IMR-90 (cell line): Measurements from ENCODE around the gene ERAP2. TPM values are rescaled to one million over a fixed set of nuclear protein-coding genes. Genes with fewer than 3 reads are reported as not detected.
A peak's percentile ranks its signal among the peaks of the same experiment; 100 is the strongest.

Source experiments
- ATAC-seq: fragments of 200-7000 bp; cut with Tn5 transposase; 2 replicates; pipeline ENCODE4 v1.9.1; 2020; ENCODE audit warnings: low read depth, mild to moderate bottlenecking, moderate library complexity
- BruUV-seq: library from RNA; stranded (reverse); fragments of 400-500 nt; replicated peaks from 2 replicates; lab custom pipeline; 2021; lab: Mats Ljungman, UMichigan
- CTCF ChIA-PET: fragments of 300-600 bp; formaldehyde crosslinking; extraction: SDS; loops from one replicate; lab custom pipeline; 2021; ENCODE audit warnings: antibody characterized with exemption; lab: Yijun Ruan, JAX
- POLR2A ChIA-PET: fragments of 300-600 bp; sonication (Branson Sonifier 250); formaldehyde crosslinking; loops from one replicate; lab custom pipeline; 2022; ENCODE audit warnings: antibody characterized with exemption; ENCODE audit not compliant: unreplicated experiment; lab: Charles Lee
- DNase-seq: peaks from one replicate; pipeline ENCODE4 v3.0.0; 2013
- H2AFZ ChIP-seq: replicated peaks from 2 replicates; pipeline ENCODE3; 2013; ENCODE audit warnings: low read length, mild to moderate bottlenecking; ENCODE audit not compliant: poor library complexity
- H2AK5ac ChIP-seq: 2 replicates; pipeline ENCODE4 v1.6.1; 2013; ENCODE audit warnings: low read depth, low read length, inconsistent platforms
- H2AK9ac ChIP-seq: replicated peaks from 2 replicates; pipeline ENCODE3; 2013; ENCODE audit warnings: mild to moderate bottlenecking, low read depth, low read length, moderate library complexity; ENCODE audit not compliant: poor library complexity
- H2BK120ac ChIP-seq: 2 replicates; pipeline ENCODE4 v1.6.1; 2013; ENCODE audit warnings: low read depth, low read length, inconsistent platforms
- H2BK15ac ChIP-seq: 3 replicates; pipeline ENCODE4 v1.6.1; 2013; ENCODE audit warnings: low read depth, low read length, inconsistent platforms
- H2BK20ac ChIP-seq: 2 replicates; pipeline ENCODE4 v1.6.1; 2013; ENCODE audit warnings: low read depth, mild to moderate bottlenecking, inconsistent platforms, low read length, moderate library complexity
- H2BK5ac ChIP-seq: 2 replicates; pipeline ENCODE4 v1.6.1; 2013; ENCODE audit warnings: mild to moderate bottlenecking, low read depth, low read length, inconsistent platforms; ENCODE audit not compliant: poor library complexity, severe bottlenecking
- H3K14ac ChIP-seq: replicated peaks from 2 replicates; pipeline ENCODE4 v1.6.1; 2013; ENCODE audit warnings: low read depth, low read length, inconsistent platforms
- H3K18ac ChIP-seq: 2 replicates; pipeline ENCODE4 v1.6.1; 2013; ENCODE audit warnings: low read depth, low read length, control low read depth
- H3K23ac ChIP-seq: 2 replicates; pipeline ENCODE4 v1.6.1; 2013; ENCODE audit warnings: low read depth, low read length, inconsistent platforms
- H3K27ac ChIP-seq: 2 replicates; pipeline ENCODE4 v1.5.1; 2013; ENCODE audit warnings: mild to moderate bottlenecking, control low read depth, low read length; ENCODE audit not compliant: insufficient read depth
- H3K27me3 ChIP-seq: 2 replicates; pipeline ENCODE4 v1.6.1; 2013; ENCODE audit warnings: low read length; ENCODE audit not compliant: control insufficient read depth, insufficient read depth
- H3K36me3 ChIP-seq: 2 replicates; pipeline ENCODE4 v1.6.1; 2013; ENCODE audit warnings: low read length, mixed read lengths; ENCODE audit not compliant: control insufficient read depth, insufficient read depth
- H3K4ac ChIP-seq: 2 replicates; pipeline ENCODE4 v1.6.1; 2013; ENCODE audit warnings: low read depth, low read length, inconsistent platforms
- H3K4me1 ChIP-seq: 2 replicates; pipeline ENCODE4 v1.6.1; 2013; ENCODE audit warnings: low read length, mixed read lengths; ENCODE audit not compliant: control insufficient read depth, insufficient read depth
- H3K4me2 ChIP-seq: 2 replicates; pipeline ENCODE4 v1.6.1; 2013; ENCODE audit warnings: low read depth, mild to moderate bottlenecking, control low read depth, low read length, moderate library complexity
- H3K4me3 ChIP-seq: 2 replicates; pipeline ENCODE4 v1.5.1; 2013; ENCODE audit warnings: low read depth, mild to moderate bottlenecking, control low read depth, low read length, moderate library complexity; ENCODE audit not compliant: insufficient read depth
- H3K56ac ChIP-seq: 2 replicates; pipeline ENCODE4 v1.6.1; 2013; ENCODE audit warnings: low read length, inconsistent platforms; ENCODE audit not compliant: insufficient read depth; ENCODE audit errors: extremely low read depth
- H3K79me1 ChIP-seq, 2 experiments: 2 replicates each; pipeline ENCODE4 v1.6.1; 2013; ENCODE audit warnings: low read length in 2 of 2, inconsistent platforms in 1 of 2, low read depth in 1 of 2
- H3K9ac ChIP-seq: 2 replicates; pipeline ENCODE4 v1.6.1; 2013; ENCODE audit warnings: low read depth, low read length, control low read depth
- H3K9me1 ChIP-seq: 2 replicates; pipeline ENCODE4 v1.6.1; 2013; ENCODE audit warnings: low read length, inconsistent platforms; ENCODE audit not compliant: insufficient read depth
- H3K9me3 ChIP-seq: 2 replicates; pipeline ENCODE4 v1.6.1; 2013; ENCODE audit warnings: low read length; ENCODE audit not compliant: control insufficient read depth, insufficient read depth
- H4K20me1 ChIP-seq: 2 replicates; pipeline ENCODE4 v1.6.1; 2013; ENCODE audit warnings: low read length, inconsistent platforms; ENCODE audit not compliant: insufficient read depth
- H4K5ac ChIP-seq: 2 replicates; pipeline ENCODE4 v1.6.1; 2013; ENCODE audit warnings: mild to moderate bottlenecking, low read depth, low read length, control low read depth
- H4K8ac ChIP-seq, 2 experiments: 2 replicates each; pipeline ENCODE4 v1.6.1; 2013; ENCODE audit warnings: low read depth in 2 of 2, low read length in 2 of 2, control low read depth in 1 of 2, inconsistent platforms in 1 of 2
- H4K91ac ChIP-seq: 2 replicates; pipeline ENCODE4 v1.6.1; 2013; ENCODE audit warnings: low read depth, low read length, inconsistent platforms; ENCODE audit not compliant: insufficient read depth
- CEBPB ChIP-seq: IDR thresholded peaks from 2 replicates; pipeline ENCODE4 v1.6.1; 2012; ENCODE audit warnings: low read depth, low read length, improper control_type of control experiment
- CHD1 ChIP-seq: IDR thresholded peaks from 2 replicates; pipeline ENCODE4 v1.6.1; 2012; ENCODE audit warnings: low read depth, low read length, improper control_type of control experiment
- WGBS, 2 experiments: methylation state at CpG; one replicate each; pipeline versions ENCODE4 v1.1.5 to v1.1.7; 2013; ENCODE audit warnings: missing lambda C conversion rate in 2 of 2; ENCODE audit not compliant: insufficient read length in 1 of 2; ENCODE audit errors: extremely low coverage in 2 of 2; 5-methylcytosine and 5-hydroxymethylcytosine counted together
- dilution Hi-C: fragments of 300-500 bp; cut with HindIII; formaldehyde crosslinking; loops from one replicate; pipeline ENCODE4 v1.14.3; 2018; ENCODE audit warnings: low sequenced_read_pairs; ENCODE audit not compliant: unreplicated experiment
- in situ Hi-C: fragments of 300-500 bp; cut with MboI; formaldehyde crosslinking; loops from 3 replicates; pipeline ENCODE4 v1.14.3; 2019; ENCODE audit warnings: low sequenced_read_pairs, inconsistent platforms, mixed read lengths
- intact Hi-C: fragments of 100-400 bp; cut with micrococcal nuclease; formaldehyde crosslinking; loops from 2 replicates; pipeline ENCODE4 v1.10.0; 2022
- polyA plus RNA-seq, 3 experiments: library from polyadenylated mRNA; depleted of rRNA; stranded (reverse); fragments of >200 nt; gene quantifications; 2 replicates each; pipeline ENCODE4 v1.2.3, GENCODE V29; 2012; ENCODE audit warnings: low replicate concordance in 1 of 3
- total RNA-seq: library from RNA; depleted of rRNA; stranded (reverse); fragments of >200 nt; gene quantifications from 2 replicates; pipeline ENCODE4 v1.2.3, GENCODE V29; 2012

ERAP2 gene
- total and polyA plus RNA-seq, 2 of the 4 experiments (the other 2 are of a cell fraction): 10.6 to 21.3 TPM

DNA sequence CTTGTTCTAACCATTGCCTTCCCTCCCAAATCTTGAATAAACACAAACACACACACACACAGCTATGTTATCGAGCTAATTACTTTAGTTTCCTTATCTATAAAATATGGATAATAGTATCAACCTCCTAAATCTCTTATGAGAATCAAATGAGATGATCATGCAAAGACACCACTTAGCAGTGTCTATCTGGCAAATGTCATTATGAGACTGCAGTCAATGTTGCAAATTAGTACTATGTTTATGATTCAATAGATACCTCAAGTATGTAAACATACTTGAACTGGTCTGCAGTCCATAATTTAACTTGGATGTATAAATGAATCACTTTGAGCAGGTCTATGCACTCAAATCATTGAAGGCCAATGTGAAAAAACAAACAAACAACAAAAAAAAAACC, 22.2 kb upstream of the ERAP2 start:
- H3K14ac ChIP-seq: no peak overlapping the region
- H2BK5ac ChIP-seq: no peak overlapping the region
- H4K5ac ChIP-seq: no peak overlapping the region
- no peaks in the 10 kb centered on the region for H3K36me3 ChIP-seq
- H2AK5ac ChIP-seq: no peak overlapping the region
- H3K27ac ChIP-seq: no peak overlapping the region
- H2BK15ac ChIP-seq: no peak overlapping the region
- no CpG with 5 or more reads among the region's 1 CpG for WGBS, 2 experiments
- H3K18ac ChIP-seq: no peak overlapping the region; the same call in 1 of the 2 replicates
- no peak overlapping the region for H3K4me2 ChIP-seq
- no peak overlapping the region for H4K91ac ChIP-seq
- dilution Hi-C loops: no loop called here
- no peak overlapping the region for H2AFZ ChIP-seq
- no peak overlapping the region for H3K4me3 ChIP-seq
- intact Hi-C loops: no loop called here
- no peak for TF ChIP-seq CHD1
- TF ChIP-seq CEBPB: no peak
- no peaks in the 10 kb centered on the region for H3K27me3 ChIP-seq
- H3K23ac ChIP-seq: no peak overlapping the region; the same call in 1 of the 2 replicates
- no peak overlapping the region for H4K8ac ChIP-seq
- ATAC-seq: no peak
- H3K4me1 ChIP-seq: peaks cover 6% of the 10 kb centered on the region; the same call in 1 of the 2 replicates
- no TSS peak for BruUV-seq
- in situ Hi-C loops: no loop called here
- H3K79me1 ChIP-seq: no peaks in the 10 kb centered on the region
- no peaks in the 10 kb centered on the region for H3K9me3 ChIP-seq
- ChIA-PET CTCF (interaction anchor here (2.6 kb wide), 1 partner anchor 15 kb away, joined by 13 read pairs; no protein-coding TSS in a partner anchor), POLR2A (no interaction called here)
- H3K9ac ChIP-seq: no peak overlapping the region
- 0 out of 2 replicates have a peak overlapping the region, but pooled peaks have one; percentile 16 for H2BK120ac ChIP-seq
- no peak for DNase-seq
- no peaks in the 10 kb centered on the region for H4K20me1 ChIP-seq
- H3K9me1 ChIP-seq: no peaks in the 10 kb centered on the region; the same call in 1 of the 2 replicates
- H2AK9ac ChIP-seq: no peak overlapping the region
- no peak overlapping the region for H2BK20ac ChIP-seq
- no peak overlapping the region for H3K4ac ChIP-seq
- no peak overlapping the region for H3K56ac ChIP-seq
